ENCODE measurements around the gene BCR. TPM values are rescaled to one million over a fixed set of nuclear protein-coding genes. Genes with fewer than 3 reads are reported as not detected.

BCR gene
- total and polyA plus RNA-seq, 2 donors (not counting 1 experiment from before 2014, with no cell fraction given): 30.2 to 46.4 TPM

Small RNAs within 50 kb of the gene (small RNA-seq; reads per million reads assigned to genes)
- gene BCRP8 (ENCODE audit: insufficient read length, low read depth, low replicate concordance): not detected
- gene RF00017 (ENCODE audit: insufficient read length, low read depth, low replicate concordance): not detected
- gene RF00066 (ENCODE audit: insufficient read length, low read depth, low replicate concordance): not detected
- gene RN7SL263P (ENCODE audit: insufficient read length, low read depth, low replicate concordance): not detected

Other genes with a start within 250 kb of the BCR start
- 7.7 and 9.1 TPM in 2 replicates for gene GNAZ, start 110.0 kb upstream of the BCR start, total RNA-seq
- 2.5 and 2.8 TPM in 2 replicates for gene GNAZ, start 110.0 kb upstream of the BCR start, polyA plus RNA-seq
- not detected in 2 replicates for gene RSPH14, start 38.5 kb upstream of the BCR start, total RNA-seq
- 0.26 and 0.34 TPM in 2 replicates for gene RSPH14, start 38.5 kb upstream of the BCR start, polyA plus RNA-seq
- gene RAB36, start 35.0 kb upstream of the BCR start, total RNA-seq: 1.9 and 3.3 TPM in 2 replicates
- gene RAB36, start 35.0 kb upstream of the BCR start, polyA plus RNA-seq: 0.88 and 1.1 TPM in 2 replicates

Data from B cell (primary cell).